ENCODE measurements around the gene LDLRAD4. TPM values are rescaled to one million over a fixed set of nuclear protein-coding genes. Genes with fewer than 3 reads are reported as not detected.

LDLRAD4 gene
- total RNA-seq, 1 donor from 2014 or later = 20.4 TPM

- TF ChIP-seq CTCF (IDR thresholded peaks at IDR 0.05) = no peak
- H3K27me3 Mint-ChIP-seq (ENCODE audit: unreplicated experiment) = peaks cover 5% of the 10 kb centered on the region
- H3K4me3 Mint-ChIP-seq (ENCODE audit: unreplicated experiment) = no peak overlapping the region
- no peaks in the 10 kb centered on the region for H3K36me3 Mint-ChIP-seq (ENCODE audit: unreplicated experiment)
- DNase-seq (ENCODE audit: extremely low spot score, unreplicated experiment) = peak; percentile 77
- H3K4me1 Mint-ChIP-seq (ENCODE audit: unreplicated experiment) = no peaks in the 10 kb centered on the region
- no peak overlapping the region for H3K27ac Mint-ChIP-seq (ENCODE audit: unreplicated experiment)
- no peaks in the 10 kb centered on the region for H3K9me3 Mint-ChIP-seq (ENCODE audit: unreplicated experiment)
These were observed 361.8 kb downstream of the LDLRAD4 start for GRCh38 chr18:13580351-13580750.

DNA sequence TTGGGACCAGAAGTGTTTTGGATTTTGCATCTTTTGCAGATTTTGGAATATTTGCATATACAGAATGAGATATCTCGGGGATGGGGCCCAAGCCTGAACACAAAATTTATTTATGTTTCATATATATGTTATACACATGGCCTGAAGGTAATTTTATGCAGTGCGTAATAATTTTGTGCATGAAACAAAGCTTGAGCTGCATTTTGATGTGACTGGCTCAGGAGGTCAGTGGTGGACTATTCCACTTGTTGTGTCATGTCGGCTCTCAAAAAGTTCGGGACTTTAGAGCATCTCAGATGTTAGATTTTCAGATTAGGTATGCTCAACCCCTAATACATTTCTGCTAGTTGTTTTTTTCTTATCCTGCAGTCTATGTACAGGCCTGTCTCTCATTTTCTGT lies 362.4 kb downstream of the LDLRAD4 start:
- no peak for DNase-seq (ENCODE audit: extremely low spot score, unreplicated experiment)
- Mint-ChIP-seq H3K9me3 (ENCODE audit: unreplicated experiment) (no peaks in the 10 kb centered on the region), H3K4me3 (ENCODE audit: unreplicated experiment) (no peak overlapping the region), H3K27me3 (ENCODE audit: unreplicated experiment) (peaks cover 5% of the 10 kb centered on the region), H3K36me3 (ENCODE audit: unreplicated experiment) (no peaks in the 10 kb centered on the region), H3K4me1 (ENCODE audit: unreplicated experiment) (no peaks in the 10 kb centered on the region), H3K27ac (ENCODE audit: unreplicated experiment) (no peak overlapping the region)
- no peak for TF ChIP-seq CTCF (IDR thresholded peaks at IDR 0.05)

GRCh38 chr18:13581496-13582177 lies 363.1 kb downstream of the LDLRAD4 start:
- Mint-ChIP-seq H3K36me3 (ENCODE audit: unreplicated experiment) (no peaks in the 10 kb centered on the region), H3K27ac (ENCODE audit: unreplicated experiment) (no peak overlapping the region), H3K27me3 (ENCODE audit: unreplicated experiment) (peaks cover 5% of the 10 kb centered on the region), H3K4me3 (ENCODE audit: unreplicated experiment) (no peak overlapping the region), H3K4me1 (ENCODE audit: unreplicated experiment) (no peaks in the 10 kb centered on the region), H3K9me3 (ENCODE audit: unreplicated experiment) (no peaks in the 10 kb centered on the region)
- no peak for TF ChIP-seq CTCF (IDR thresholded peaks at IDR 0.05)
- peak; percentile 25 for DNase-seq (ENCODE audit: extremely low spot score, unreplicated experiment)

DNA sequence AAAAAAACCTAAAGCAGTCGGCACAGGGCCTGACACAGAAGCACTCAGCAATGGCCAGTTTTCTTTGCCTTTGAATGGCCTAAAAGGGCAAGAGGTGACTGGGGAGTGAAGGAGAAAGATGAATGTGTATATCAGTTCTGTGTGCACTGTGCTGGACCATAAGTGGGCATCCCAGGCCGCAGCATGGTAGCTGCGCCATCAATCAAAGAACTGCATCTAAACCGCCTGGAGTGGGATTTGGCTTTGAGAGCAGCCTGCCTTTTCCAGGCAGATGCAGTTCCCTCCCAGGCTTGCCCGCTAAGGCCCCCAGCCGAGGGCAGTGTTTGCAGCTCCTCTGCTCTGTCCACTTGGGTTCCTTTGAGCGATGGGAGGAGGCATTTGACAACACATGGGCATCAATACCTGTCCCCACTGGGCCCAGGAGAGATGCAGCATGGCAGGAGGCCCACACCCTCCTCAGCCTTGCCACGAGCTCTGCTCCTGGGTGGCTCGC lies 363.7 kb downstream of the LDLRAD4 start:
- peak; percentile 82 for DNase-seq (ENCODE audit: extremely low spot score, unreplicated experiment)
- no peaks in the 10 kb centered on the region for H3K4me1 Mint-ChIP-seq (ENCODE audit: unreplicated experiment)
- TF ChIP-seq CTCF (IDR thresholded peaks at IDR 0.05) = no peak
- no peak overlapping the region for H3K27ac Mint-ChIP-seq (ENCODE audit: unreplicated experiment)
- peaks cover 2% of the 10 kb centered on the region for H3K27me3 Mint-ChIP-seq (ENCODE audit: unreplicated experiment)
- H3K4me3 Mint-ChIP-seq (ENCODE audit: unreplicated experiment) = no peak overlapping the region
- H3K36me3 Mint-ChIP-seq (ENCODE audit: unreplicated experiment) = no peaks in the 10 kb centered on the region
- H3K9me3 Mint-ChIP-seq (ENCODE audit: unreplicated experiment) = no peaks in the 10 kb centered on the region

DNA sequence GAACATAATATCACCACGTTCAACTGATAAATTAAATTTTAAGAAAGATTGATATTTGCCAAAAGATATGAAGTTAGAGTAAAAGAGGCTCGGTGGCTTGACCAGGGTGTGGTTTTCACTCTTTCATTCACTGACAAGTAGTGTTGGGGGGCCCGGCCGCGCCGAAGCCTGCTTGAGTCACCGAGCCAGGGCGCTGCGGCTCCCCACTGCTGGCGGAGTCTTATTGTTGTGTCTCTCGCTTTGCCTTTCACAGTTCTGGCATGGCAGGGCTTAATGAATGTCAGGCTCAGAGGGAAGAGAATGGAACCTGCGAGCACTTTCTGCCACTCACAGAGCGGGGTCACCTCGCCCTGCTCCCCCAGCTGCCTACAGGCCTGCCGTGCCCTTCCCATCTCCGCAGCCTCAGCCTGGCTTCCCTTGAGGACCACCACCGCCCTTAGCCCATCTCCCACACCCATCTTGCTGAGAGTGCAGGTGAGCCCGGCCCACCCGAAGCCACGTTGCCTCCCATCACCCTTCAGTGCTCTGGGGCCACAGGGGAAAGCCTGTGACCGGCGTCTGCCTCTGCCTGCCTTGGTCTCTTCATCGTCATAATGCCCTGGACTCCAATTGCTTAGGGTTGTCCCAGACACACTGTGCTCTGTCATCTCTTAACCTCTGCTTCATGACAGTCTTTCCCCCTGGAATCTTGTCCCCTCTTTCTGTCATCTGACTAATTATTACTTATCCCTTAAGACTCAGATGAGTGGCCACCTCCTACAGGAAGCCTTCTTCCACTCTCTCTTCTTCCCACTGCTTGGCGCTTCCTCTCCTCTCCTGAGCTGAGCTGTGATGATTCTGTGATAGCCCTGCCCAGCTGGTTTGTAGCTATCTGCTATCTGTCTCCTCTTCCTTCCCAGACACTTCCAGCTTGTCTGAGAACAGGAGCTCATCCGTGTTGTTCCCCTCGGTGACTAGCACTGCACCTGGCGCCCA lies 365.3 kb downstream of the LDLRAD4 start:
- no peak for TF ChIP-seq CTCF (IDR thresholded peaks at IDR 0.05)
- peak; percentile 76 for DNase-seq (ENCODE audit: extremely low spot score, unreplicated experiment)
- H3K9me3 Mint-ChIP-seq (ENCODE audit: unreplicated experiment) = no peaks in the 10 kb centered on the region
- H3K4me3 Mint-ChIP-seq (ENCODE audit: unreplicated experiment) = no peak overlapping the region
- H3K27me3 Mint-ChIP-seq (ENCODE audit: unreplicated experiment) = no peaks in the 10 kb centered on the region
- H3K27ac Mint-ChIP-seq (ENCODE audit: unreplicated experiment) = no peak overlapping the region
- no peaks in the 10 kb centered on the region for H3K4me1 Mint-ChIP-seq (ENCODE audit: unreplicated experiment)
- no peaks in the 10 kb centered on the region for H3K36me3 Mint-ChIP-seq (ENCODE audit: unreplicated experiment)
